Measurements from ENCODE around the gene THADA.

DNA sequence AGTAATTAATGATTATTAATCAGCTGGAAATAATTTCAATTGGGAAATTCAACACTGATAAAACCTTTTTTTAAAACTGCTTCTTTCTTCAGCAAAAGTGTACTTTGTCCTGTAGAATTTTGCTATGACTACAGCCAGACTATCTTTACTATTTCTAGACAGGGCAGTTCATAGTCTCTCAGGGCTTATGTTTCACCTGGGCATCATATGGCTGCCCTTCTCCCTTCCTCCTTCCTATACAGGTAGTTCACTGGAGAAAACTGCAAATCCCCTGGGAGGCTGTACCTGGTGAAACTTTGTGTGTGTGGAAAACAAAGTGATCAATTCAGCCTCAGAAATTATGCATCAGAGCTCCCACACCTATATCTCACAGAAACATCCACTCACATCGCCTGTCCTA is 38.6 kb downstream of the THADA start:
- no peak for TF ChIP-seq CTCF (IDR thresholded peaks at IDR 0.05)
- no peak for TF ChIP-seq EZH2 (IDR thresholded peaks at IDR 0.05)
- TF ChIP-seq EZH2phosphoT487 (IDR thresholded peaks at IDR 0.05): no peak

Data from neural progenitor cell (in vitro differentiated cells).